Esophagus muscularis mucosa (tissue), 3 donors: ENCODE results near the gene PSMA8.
"Not testable (repeated sequence)": the region's sequence is repeated elsewhere in the genome, so short reads cannot be mapped to it uniquely, and the experiment has no call there.

Source experiments
- POLR2A ChIP-seq: fragments of 450-650 bp; IDR thresholded peaks from one replicate; pipeline ENCODE4 v1.6.1; 2017; ENCODE audit warnings: antibody characterized with exemption, moderate library complexity, mild to moderate bottlenecking, low read depth
- POLR2AphosphoS5 ChIP-seq, 2 donors: sonication (generic); formaldehyde crosslinking; IDR thresholded peaks; one replicate each; pipeline ENCODE4 v1.6.1; 2017; ENCODE audit warnings: antibody characterized with exemption in 2 of 2
- TF ChIP-seq, protein P1 (sequence below), 3 experiments: fragments of 200-600 bp in 2 of 3; fragments of 450-650 bp in 1 of 3; sonication (generic) in 2 of 3; IDR thresholded peaks; one replicate each; pipeline ENCODE4 v1.5.1; 2017 to 2019; ENCODE audit warnings: antibody characterized with exemption in 3 of 3, mild to moderate bottlenecking in 2 of 3, moderate library complexity in 1 of 3

DNA sequence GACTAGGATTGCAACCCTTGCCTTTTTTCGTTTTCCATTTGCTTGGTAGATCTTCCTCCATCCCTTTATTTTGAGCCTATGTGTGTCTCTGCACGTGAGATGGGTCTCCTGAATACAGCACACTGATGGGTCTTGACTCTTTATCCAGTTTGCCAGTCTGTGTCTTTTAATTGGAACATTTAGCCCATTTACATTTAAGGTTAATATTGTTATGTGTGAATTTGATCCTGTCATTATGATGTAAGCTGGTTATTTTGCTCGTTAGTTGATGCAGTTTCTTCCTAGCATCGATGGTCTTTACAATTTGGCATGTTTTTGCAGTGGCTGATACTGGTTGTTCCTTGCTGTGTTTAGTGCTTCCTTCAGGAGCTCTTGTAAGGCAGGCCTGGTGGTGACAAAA lies 108.7 kb downstream of the PSMA8 start:
- TF ChIP-seq, protein P1, sequence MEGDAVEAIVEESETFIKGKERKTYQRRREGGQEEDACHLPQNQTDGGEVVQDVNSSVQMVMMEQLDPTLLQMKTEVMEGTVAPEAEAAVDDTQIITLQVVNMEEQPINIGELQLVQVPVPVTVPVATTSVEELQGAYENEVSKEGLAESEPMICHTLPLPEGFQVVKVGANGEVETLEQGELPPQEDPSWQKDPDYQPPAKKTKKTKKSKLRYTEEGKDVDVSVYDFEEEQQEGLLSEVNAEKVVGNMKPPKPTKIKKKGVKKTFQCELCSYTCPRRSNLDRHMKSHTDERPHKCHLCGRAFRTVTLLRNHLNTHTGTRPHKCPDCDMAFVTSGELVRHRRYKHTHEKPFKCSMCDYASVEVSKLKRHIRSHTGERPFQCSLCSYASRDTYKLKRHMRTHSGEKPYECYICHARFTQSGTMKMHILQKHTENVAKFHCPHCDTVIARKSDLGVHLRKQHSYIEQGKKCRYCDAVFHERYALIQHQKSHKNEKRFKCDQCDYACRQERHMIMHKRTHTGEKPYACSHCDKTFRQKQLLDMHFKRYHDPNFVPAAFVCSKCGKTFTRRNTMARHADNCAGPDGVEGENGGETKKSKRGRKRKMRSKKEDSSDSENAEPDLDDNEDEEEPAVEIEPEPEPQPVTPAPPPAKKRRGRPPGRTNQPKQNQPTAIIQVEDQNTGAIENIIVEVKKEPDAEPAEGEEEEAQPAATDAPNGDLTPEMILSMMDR (IDR thresholded peaks at IDR 0.05) = not testable (repeated sequence)
- not testable (repeated sequence) for TF ChIP-seq POLR2A; POLR2AphosphoS5 (IDR thresholded peaks at IDR 0.05)
